PFSK-1 (cell line): ENCODE measurements around the gene CYLD.

ENCODE experiments used
- POLR2AphosphoS5 ChIP-seq: IDR thresholded peaks from 2 replicates; pipeline ENCODE4 v1.6.1; 2012; ENCODE audit warnings: low read depth, mild to moderate bottlenecking, control low read depth, low read length, moderate library complexity
- TF ChIP-seq, protein P1 (sequence below), 2 experiments: IDR thresholded peaks; 2 replicates each; pipeline versions ENCODE4 v1.6.1 to v1.8.0; 2011 to 2012; ENCODE audit warnings: low read depth in 2 of 2, low read length in 2 of 2, control low read depth in 1 of 2, inconsistent platforms in 1 of 2, mild to moderate bottlenecking in 1 of 2, moderate library complexity in 1 of 2; ENCODE audit not compliant: insufficient read depth in 1 of 2

DNA sequence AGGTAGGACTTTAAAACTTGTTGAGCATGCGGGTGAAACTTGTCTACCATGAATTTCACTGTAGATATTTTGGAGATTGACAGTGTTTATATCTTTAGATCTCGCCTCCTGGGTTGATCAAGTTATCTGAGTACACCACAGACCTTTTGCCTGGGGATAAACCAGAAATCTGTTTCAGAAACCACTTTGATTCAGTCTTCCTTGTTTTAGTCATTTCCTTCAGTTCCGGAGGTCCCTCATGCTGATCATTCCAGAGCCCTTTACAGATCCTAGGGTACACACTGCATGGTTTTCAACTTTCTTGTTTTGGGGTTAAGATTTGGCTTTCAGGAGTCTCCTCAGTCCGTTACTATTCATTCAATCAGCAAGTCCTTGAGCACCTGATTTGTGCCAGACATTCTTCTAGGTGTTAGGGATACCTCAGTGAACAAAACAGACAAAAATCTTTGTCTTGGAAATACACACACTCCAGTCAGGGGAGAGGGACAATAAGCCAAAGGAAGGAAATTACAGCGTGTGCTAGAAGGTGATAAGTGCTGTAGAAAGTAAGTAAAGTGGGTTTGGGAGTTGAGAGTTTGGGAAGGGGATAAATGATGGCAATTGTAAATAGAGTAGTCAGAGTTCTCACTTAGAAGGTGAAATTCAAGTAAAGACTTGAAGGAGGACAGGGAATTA lies 36.3 kb upstream of the CYLD start:
- TF ChIP-seq POLR2AphosphoS5: no peak
- TF ChIP-seq, protein P1, sequence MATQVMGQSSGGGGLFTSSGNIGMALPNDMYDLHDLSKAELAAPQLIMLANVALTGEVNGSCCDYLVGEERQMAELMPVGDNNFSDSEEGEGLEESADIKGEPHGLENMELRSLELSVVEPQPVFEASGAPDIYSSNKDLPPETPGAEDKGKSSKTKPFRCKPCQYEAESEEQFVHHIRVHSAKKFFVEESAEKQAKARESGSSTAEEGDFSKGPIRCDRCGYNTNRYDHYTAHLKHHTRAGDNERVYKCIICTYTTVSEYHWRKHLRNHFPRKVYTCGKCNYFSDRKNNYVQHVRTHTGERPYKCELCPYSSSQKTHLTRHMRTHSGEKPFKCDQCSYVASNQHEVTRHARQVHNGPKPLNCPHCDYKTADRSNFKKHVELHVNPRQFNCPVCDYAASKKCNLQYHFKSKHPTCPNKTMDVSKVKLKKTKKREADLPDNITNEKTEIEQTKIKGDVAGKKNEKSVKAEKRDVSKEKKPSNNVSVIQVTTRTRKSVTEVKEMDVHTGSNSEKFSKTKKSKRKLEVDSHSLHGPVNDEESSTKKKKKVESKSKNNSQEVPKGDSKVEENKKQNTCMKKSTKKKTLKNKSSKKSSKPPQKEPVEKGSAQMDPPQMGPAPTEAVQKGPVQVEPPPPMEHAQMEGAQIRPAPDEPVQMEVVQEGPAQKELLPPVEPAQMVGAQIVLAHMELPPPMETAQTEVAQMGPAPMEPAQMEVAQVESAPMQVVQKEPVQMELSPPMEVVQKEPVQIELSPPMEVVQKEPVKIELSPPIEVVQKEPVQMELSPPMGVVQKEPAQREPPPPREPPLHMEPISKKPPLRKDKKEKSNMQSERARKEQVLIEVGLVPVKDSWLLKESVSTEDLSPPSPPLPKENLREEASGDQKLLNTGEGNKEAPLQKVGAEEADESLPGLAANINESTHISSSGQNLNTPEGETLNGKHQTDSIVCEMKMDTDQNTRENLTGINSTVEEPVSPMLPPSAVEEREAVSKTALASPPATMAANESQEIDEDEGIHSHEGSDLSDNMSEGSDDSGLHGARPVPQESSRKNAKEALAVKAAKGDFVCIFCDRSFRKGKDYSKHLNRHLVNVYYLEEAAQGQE (IDR thresholded peaks at IDR 0.05; ENCODE audit: insufficient read depth in 1 of 2, low read depth in 2 of 2, low read length in 2 of 2): no peak
